Skin of body (tissue), 2 donors: Measurements from ENCODE around the gene NOTCH2NLA. TPM values are rescaled to one million over a fixed set of nuclear protein-coding genes. Genes with fewer than 3 reads are reported as not detected.
"Not testable (repeated sequence)": the region's sequence is repeated elsewhere in the genome, so short reads cannot be mapped to it uniquely, and the experiment has no call there.

Experiments used
- DNase-seq: peaks from one replicate; lab custom pipeline; 2025; lab: John Stamatoyannopoulos, UW
- total RNA-seq: library from RNA; depleted of rRNA; stranded (reverse); fragments of >200 nt; gene quantifications from one replicate; pipeline ENCODE4 v1.2.3, GENCODE V29; 2014

NOTCH2NLA gene
- total RNA-seq, 1 donor from 2014 or later: 122 TPM

DNA sequence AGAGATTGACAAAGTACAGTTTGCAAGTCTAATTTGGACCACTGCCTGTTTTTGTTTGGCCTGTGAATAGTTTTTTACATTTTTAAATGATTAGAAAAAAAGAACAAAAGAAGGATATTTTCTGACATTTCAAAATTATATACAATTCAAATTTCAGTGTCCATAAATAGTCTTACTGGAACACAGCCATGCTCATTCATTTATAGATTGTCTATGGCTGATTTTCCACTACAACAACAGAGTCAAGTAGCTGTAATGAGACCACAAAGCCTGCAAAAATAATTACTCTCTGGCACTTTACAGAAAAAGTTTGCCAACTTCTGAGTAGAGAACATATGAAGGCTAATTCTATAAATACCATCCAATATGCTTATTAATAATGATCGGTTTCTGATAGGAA is 61.1 kb downstream of the NOTCH2NLA start:
- DNase-seq: not testable (repeated sequence)

DNA sequence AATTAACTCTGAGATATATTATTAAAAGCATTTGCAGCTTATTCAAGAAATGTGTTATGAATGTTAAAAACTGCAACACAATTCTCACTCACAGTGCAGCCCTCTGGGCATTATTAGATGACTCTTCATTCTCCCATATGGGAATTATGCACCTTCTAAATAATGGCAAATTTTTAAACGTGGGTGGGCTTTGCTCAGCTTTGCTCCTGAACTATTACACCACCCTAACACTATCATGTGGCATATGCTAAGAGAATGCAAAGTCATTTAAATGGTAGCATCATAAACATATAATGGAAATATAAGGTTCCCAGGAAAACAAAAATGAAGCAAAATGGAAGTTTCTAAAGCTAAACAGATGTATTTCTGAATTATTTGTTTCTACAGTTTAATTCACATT is 61.5 kb downstream of the NOTCH2NLA start:
- not testable (repeated sequence) for DNase-seq

GRCh38 chr1:146144465-146144864 is 84.4 kb downstream of the NOTCH2NLA start, which contains the start of gene NBPF10:
TSS of gene NBPF10 (minus strand) at chr1:146144804. CDS start at chr1:146144769, 35 bp downstream.
- DNase-seq: not testable (repeated sequence)

Other genes starting within 250 kb of the NOTCH2NLA start
- gene TXNIP, start 232.4 kb downstream of the NOTCH2NLA start, total RNA-seq: 643 TPM
- gene HJV, start 207.3 kb downstream of the NOTCH2NLA start, total RNA-seq: 29.5 TPM
- gene NBPF10, start 84.2 kb downstream of the NOTCH2NLA start, total RNA-seq: 4.1 TPM